Measurements from ENCODE around the gene SHH.

Gene SHH

DNA sequence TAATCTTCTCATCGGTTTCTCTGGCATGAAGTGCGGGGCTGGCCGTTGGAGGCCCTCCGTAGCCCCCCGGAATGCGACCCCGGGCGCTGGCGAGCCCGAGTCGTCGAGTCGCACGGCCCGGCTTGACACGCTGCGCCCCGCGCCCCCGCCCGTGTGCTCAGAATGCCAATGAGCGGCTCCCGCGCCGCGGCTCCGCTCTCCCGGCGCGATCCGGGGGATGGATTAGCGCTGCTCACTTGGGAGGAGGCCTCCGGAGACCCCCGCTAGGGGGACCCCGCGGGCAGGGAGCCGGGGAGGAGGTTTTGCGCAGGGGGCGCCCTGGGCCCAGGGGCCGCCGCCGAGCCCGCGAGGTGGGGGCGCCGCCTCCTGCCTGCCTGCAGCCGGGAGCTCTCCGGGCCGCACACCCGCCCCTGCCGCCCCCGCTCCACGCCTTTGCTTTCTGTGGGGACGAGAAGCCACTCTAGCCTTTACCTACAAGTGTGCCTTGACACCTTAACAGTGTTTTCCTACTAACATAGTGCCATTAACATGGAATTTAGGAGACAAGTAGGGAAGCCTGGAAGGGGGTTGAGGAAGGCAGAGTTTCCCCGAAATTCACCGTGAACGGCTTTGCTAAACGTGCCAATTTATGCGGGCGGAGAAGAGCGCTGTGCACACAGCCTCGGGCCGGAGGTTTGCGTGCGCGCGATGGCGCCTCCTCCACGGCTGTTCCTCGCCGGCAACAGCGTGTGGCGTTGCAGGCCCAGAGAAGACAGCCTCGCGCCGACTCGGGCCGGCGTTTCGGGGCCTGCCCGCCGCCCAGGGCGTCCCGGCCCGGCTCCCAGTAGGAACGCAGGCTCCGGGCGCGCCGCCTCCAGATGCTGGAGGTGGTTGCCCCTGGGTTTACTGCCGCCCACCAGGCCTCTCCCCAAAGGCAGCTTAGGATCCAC is 7.1 kb downstream of the SHH start:
- peak; percentile 26 for DNase-seq

DNA sequence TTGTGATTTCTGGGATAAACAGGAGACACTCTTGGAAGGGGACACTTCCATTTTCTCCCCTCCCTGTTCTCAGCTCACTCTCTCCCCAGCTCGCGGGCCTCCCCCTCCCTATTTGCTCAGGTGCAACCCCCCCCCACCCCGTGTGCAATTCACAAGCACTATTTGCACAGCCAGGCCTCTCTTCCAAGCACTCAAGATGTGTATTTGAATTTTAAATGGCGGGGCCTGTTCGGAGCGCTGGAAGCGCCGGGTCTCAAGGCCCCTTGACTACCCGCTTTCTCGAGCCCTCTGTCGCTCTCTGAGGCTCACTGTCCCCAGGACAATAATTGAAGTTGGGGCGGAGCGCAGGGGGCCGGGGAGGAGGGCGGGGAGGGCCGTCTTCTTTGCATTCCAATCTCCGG is 7.8 kb downstream of the SHH start:
- DNase-seq, result no peak

GRCh38 chr7:155803418-155804376 is 8.6 kb downstream of the SHH start:
- no peak for DNase-seq

DNA sequence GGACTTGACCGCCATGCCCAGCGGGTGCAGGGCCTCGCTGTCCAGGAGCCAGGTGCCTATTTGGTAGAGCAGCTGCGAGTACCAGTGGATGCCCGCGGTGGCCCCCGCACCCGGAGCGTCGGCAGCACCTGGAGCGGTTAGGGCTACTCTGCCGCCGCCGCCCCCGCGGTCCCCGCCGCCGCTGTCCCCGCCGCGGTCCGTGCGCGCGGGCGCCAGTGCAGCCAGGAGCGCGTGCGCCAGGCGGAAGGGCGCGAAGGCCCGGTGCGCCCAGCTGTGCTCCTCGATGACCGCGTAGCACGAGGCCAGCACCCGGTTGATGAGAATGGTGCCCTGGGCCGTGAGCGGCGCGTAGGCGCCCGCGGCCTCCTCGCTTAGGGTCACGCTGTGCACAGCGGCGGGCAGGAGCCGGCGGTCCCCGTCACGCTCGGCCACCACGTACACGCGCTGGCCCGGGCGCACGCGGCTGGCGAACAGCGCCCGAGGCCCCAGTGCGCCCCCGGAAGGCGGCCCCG is 9.3 kb downstream of the SHH start:
- DNase-seq, result no peak

GRCh38 chr7:155802291-155802690 is 10.0 kb downstream of the SHH start:
- no peak for DNase-seq

DNA sequence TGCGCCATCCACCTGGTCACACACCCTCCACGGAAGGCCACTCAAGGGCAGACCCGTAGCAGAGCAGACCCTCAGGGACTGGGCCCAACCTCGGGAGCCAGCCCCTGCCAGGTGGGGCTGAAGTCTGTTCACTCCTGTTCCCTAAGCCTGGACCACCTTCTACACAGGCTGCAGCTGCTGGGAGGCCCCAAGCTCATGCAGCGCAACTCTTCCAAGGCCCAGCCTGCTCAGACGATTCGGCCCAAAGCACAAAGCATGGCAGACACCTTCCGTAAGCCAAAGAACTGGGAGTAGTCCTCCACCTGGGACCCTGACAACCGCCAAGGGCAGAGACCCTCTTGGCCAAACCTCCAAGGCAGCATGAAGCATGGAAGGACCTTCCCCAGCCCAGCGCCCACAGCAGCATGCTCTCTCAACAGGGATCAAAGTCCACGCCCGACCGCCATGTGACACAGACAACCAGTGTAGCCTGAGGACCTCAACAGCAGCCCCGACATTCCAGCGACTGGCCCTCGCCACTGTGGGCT is 11.5 kb downstream of the SHH start:
- no peak for DNase-seq

DNA sequence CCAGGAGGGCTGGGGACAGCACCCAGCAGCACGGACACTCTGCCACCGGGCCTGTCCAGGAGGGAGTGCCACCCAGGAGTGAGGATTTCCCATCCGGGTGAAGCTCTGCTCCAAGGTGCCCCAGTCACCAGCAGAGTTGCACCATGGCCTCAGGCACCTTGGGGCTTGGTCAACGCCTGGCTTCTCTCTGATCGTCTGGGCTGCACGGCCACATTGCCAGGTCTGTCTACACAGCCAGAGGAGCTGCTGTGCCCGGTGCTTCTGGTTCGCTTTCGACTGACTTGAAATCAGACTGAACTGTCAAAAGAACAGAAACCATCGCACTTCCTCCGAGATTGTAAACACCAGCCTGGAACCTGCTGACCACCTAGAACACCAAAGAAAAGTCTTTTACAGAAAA is 12.0 kb downstream of the SHH start:
- no peak for DNase-seq

GRCh38 chr7:155799514-155799913 is 12.7 kb downstream of the SHH start:
- DNase-seq, result no peak

GRCh38 chr7:155798673-155799439 is 13.4 kb downstream of the SHH start:
- no peak for DNase-seq

- DNase-seq, result no peak
Observed at GRCh38 chr7:155797262-155798250, 14.7 kb downstream of the SHH start.

- DNase-seq, result peak; percentile 49
Observed at GRCh38 chr7:155796381-155797261, 15.6 kb downstream of the SHH start.

DNA sequence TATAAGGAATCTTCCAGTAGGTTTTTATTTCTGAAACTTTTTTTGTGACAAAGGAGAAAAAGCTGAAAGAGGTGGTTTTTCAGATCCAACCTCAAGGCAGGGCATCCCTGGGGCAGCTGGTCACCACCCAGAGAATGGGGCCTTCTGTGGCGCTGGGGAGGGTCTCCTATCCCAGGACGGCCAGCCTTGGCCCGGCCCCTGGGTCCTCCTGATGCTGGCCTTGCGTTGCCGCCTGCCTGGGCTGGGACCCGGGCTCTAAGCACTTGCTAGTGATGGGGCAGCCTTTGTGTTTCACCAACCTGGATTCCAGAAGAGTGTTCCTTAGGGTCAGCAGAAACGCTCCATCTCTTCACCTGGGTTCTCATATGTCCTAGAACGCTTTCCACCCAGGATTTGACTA is 16.3 kb downstream of the SHH start:
- DNase-seq, result no peak

DNA sequence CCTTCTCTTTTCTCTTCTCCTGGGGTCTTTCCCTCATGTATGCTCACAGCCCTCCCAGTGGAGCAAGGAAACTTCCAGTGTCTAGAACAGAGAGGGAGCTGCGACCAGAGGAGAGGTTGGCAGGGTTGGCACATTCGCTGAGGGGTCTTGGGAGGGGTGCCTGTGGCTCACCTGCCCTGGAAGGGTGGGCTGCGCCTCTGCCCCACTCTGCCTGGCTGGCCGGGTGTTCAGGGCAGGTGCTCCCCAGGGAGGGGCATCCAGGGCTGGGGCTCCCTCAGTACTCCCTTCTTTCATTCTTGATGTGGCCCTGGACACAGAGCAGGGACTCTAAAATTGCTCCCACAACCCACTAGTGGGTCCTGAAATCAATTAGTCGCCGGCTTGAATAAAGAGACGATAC is 16.9 kb downstream of the SHH start:
- no peak for DNase-seq

GRCh38 chr7:155794196-155794595 is 18.1 kb downstream of the SHH start:
- DNase-seq, result no peak

DNA sequence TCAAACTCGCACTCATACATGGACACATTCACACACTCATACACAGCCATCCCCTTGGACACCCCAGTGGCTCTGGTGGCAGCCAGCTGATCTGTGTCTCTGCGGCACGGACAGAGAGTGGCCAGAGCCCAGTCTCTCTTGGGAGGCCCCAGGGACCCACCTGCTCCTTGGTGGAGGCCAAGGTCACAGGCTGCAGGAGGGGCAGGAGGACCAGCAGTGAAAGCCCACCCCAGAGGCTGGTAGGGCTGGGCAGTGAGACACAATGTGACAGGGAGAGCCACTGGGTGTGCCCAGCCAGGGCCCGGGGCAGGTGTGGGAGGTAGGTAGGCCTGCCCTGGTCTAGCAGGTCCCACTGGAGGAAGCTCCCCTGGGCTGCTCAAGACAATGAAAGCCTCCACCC is 18.5 kb downstream of the SHH start:
- DNase-seq, result no peak

DNA sequence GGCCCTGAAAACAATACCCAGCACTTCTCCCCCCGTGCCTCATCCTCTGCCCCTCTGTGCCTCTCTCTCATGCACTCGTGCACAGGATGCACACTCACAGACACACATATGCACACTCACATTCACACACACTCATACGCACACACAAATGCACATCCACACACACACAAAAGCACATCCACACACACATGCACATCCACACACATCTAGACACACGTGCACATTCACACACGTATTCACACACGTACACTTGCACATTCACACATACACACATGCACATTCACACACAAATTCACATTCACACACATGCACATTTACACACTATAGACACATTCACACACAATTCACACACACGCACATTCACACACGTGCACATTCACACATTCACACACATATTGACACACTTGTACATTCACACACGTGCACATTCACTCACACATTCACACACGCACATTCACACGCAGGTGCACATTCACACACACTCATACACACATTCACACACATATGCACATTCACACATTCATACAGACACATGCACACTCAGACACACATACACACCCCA is 19.2 kb downstream of the SHH start:
- no peak for DNase-seq

DNA sequence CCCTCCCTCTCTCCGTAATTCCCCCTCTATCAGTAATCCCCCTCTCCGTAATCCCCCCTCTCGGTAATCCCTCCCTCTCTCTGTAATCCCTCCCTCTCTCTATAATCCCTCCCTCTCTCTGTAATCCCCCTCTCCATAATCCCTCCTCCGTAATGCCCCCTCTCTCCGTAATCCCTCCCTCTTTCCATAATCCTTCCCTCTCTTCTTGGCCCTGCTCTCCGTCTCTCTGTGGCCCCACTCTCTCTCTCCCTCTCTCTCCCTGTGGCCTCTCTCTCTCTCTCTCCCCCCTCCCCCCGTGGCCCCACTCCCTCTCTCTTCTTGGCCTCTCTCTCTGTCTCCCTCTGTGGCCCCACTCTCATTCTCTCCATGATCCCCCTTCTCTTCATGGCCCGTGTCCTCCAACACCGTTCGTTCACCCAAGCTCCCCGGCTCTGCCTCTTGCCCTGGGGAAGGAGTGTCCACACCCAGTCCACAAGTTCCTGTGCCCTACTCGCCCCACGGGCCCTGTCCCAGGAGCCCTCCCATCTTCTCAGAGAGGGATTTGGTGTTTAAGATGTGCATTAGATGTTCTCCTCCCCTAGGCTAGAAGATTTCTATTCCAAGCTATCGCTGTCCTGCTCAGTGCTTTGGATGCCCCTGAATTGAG is 19.8 kb downstream of the SHH start:
- no peak for DNase-seq

DNA sequence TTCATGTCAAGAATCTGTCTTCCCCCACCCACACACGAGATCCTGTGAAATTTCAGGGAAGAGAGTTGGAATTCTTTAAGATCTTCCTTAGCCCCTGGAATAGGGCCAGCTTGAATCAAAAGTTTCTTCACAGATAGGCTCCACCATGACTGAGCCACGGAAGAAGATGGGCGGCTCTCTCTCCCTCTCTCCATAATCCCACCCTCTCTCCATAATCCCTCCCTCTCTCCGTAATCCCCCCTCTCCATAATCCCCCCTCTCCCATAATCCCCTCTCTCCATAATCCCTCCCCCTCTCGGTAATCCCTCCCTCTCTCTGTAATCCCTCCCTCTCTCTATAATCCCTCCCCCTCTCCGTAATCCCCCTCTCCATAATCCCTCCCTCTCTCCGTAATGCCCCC is 20.4 kb downstream of the SHH start:
- DNase-seq, result no peak

DNA sequence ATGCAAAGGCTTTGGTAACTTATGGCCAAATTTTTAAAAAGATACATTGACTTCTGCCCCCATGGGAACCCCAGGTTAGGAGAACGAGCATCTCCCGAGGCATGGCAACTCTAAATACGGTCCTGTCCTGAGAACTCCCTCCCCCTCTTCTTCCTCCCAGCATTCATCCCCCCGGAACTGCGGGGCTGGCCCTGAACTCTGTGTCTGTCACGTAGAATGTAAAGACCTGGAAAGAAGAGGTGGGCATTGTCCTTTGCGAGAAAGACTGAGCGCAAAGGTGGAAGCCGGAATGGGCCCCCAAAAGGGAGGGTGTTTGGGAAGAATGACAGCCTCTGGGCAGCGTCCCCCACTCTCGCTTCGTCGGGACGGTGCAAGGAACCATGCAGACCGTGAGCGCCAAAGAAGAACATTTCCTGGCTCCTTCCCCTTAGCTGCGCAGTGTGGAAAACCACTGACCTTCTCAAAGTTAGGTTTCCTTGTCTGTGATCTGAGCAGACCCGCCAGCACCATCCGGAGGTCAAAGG is 21.0 kb downstream of the SHH start:
- no peak for DNase-seq

Data from CD4-positive, alpha-beta T cell treated with Interleukin-21 for 1 hour (primary cell).